ENCODE data around the gene GOLT1A.

GOLT1A gene

DNA sequence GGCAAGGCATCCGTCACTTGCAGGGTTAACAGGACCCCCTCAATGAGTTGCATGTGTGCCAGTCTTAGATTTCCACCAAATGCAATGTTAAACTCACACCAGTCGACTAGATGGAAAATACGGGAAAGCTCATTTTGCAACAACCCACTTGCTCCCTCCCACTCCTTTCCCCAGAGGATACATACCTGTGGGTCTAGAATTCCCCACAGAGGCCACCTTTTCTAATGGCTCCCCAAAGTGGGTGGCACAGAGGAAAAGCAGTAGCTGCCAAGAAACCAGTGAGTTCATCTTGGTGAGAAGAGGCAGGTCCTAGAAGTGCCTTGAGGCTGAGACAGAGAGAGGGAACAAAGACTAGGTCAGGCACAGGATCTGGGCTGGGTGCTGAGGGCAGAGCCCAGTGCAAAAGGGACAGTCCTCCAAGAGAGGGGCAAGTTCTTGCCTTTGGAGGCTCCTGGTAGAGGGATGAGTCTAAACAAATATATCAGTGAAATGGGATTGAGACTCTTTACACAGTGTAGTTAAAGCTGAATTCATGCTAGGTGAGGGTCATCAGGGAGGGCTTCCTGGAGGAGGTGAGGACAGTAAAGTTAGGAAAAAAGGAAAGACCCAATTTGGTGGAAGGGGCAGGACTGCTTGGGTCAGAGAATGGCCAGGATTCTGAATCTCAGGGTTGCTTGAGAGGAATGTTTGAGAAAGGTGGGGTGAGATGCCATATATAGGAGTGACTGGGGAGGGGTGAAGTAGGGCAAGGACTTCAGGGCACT, 21.0 kb downstream of the GOLT1A start:
- DNase-seq (ENCODE audit: low read depth in 1 of 2, low spot score in 1 of 2), result no peak

DNA sequence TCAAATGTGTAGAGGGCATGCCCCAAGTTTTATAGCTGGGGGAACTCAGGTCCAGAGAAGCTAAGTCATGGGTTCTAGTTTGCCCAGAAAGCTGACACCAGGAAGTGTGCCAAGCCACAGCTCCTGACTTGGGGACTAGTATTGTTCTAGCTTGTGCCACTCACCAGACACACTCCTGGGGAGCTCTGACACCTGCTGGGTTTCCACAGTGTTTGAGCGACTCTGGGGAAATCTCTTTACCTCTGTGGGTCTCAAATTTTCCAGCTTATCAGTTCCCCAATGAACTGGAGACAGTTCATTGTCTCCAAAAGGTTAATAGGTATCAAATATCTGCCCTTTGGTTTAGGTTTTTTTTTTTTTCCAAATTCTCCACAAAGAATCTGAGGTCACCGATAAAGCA, 21.7 kb downstream of the GOLT1A start:
- DNase-seq (ENCODE audit: low read depth in 1 of 2, low spot score in 1 of 2), result no peak

DNA sequence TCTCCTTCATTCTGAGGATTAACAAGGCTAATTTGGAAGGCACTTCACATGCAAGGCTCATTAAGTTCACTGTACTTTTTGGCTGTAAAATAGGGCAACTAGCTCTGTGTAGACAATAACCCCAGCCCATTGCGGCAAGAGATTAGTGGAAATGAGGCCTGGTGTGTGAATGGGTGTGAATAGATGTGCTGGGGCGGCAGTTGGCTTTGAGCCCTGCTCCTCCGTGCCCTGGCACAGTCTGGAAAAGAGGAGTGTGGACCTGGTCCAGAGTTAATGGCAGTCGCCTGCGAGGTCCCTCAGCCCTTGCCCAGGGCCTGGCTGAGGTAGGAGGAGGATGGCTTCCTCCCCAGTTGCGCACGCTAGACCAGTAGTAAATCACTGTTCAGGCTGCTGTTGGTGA, 22.3 kb downstream of the GOLT1A start:
- DNase-seq (ENCODE audit: low read depth in 1 of 2, low spot score in 1 of 2), result no peak

DNA sequence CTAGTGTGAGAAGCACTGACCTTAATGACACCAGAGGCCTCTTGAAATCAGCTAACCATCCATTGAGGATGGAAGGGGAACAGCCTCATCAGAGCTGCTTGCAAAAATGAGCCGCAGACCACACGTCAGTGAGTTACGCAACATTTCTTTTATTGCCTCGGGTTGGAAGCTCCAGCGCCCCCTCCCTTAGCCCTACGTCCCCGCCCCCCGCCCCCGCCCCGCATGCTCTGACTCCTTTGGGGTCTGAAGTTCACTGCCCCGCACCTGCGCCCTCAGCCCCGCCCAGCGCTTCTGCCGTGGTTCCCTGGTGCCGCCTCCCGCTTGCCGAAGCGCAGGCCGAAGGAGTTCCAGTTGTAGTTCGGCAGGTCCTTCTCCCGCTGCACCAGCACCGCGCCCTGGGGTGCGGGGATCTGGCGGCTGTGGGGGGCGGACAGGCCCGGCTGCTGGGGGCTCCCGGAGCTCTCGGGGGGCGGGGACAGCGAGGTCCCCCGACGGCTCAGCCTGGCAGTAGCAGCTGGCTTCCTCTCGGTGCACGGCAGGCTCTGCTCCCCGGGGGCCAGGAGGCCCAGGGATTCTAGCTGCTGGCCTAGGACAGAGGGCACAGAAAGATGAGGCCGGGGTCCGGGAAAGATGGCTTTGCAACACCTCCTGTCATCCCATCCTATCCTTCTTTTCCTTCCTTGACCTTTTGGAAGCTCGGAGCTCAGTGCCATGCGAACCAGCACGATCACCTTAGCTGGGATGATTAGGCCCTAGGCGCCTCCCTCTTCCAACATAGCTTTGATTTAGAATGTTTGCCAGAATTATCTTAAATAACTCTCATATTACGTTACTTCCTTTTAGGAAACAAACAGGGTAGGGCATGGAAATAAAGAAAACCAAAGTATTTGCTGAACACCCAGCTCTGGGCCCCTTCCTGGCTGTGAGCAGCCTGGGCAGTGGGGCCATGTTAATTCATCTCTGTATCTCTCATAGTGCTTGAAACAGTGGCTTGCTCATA, 23.3 kb downstream of the GOLT1A start:
- no peak for DNase-seq (ENCODE audit: low read depth in 1 of 2, low spot score in 1 of 2)

DNA sequence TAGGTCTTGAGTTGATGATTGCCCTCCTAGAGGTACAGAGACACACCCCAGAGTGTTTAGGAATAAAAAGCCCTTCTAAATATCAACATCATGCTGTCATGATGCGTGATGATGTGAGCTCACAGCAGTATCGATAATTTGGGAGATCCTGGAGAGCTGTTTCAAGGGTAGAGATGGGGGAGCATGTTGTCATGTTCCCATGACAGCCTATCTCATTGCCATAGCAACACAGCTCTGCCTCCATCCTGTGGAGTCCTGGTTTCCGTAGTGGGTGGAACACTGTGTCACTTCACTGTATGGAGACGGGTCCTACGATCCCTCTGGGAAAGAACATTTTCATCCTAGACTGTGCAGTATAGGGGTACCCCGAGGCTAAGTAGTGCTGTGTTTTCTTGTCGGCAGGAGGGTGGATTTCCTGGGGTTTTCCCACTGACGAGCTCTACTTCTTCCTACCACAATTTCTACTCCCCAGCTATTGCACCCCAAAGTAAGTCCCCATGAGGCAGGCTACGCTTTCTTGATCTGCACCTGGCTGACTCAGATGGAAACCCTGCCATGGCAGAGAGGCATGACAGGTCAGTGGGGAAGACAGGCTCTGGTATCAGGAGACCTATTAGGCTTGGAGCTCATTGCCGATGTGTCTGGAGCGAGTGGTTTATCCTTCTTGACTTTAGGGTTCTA, 24.7 kb downstream of the GOLT1A start:
- no peak for DNase-seq (ENCODE audit: low read depth in 1 of 2, low spot score in 1 of 2)

DNA sequence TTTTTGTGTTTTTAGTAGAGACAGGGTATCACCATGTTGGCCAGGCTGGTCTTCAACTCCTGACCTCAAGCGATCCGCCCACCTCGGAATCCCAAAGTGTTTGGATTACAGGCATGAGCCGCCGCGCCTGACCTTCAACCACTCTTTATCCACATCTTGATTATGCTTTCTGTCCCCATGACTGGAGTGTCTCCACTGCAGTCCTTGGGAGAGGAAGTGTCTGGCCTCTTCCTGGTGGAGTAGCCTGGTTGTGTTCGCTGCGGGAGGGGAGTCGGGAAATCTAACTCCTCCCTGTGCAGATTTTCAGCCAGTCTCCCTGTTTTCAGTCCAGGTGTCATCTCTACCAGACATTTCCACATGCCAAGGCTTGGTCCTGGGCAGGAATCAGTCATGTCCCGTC, 27.2 kb downstream of the GOLT1A start:
- DNase-seq (ENCODE audit: low read depth in 1 of 2, low spot score in 1 of 2), result no peak

DNA sequence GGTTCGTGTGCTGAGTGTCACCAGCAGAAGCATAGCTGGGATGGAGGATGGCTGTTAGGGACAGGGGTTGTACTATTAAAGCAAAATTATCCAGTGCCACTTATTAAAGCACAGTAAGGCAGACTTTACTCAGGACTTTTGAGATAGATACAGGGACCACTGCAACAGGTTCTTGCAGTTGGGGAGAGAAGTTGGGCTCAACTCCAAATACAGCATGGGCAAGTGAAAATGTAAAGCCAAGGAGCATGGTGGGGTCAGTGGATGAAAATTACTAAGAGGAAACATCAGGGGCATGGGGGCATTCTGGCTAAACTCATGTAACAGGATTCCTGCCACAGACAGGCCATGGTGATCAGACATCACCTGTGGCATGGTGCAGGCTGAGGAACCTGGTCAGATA, 32.7 kb downstream of the GOLT1A start:
- DNase-seq (ENCODE audit: low read depth in 1 of 2, low spot score in 1 of 2), result no peak

DNA sequence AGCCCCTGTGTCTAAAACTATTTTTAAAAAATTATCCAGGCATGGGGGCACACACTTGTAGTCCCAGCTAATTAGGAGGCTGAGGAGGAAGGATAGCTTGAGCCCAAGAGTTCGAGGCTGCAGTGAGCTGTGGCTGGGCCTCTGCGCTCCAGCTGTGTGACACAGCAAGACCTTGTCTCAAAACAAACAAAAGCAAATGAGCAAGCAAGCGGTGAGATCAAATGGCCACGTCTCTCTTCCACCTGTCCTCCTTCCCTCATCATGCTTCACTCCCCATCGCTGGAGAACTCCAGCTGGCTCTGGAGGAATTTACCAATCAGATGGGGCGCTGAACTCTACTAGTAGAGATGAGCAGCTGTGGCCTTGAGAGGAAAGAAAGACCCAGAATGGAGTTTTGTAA, 33.7 kb downstream of the GOLT1A start:
- DNase-seq (ENCODE audit: low read depth in 1 of 2, low spot score in 1 of 2), result no peak

DNA sequence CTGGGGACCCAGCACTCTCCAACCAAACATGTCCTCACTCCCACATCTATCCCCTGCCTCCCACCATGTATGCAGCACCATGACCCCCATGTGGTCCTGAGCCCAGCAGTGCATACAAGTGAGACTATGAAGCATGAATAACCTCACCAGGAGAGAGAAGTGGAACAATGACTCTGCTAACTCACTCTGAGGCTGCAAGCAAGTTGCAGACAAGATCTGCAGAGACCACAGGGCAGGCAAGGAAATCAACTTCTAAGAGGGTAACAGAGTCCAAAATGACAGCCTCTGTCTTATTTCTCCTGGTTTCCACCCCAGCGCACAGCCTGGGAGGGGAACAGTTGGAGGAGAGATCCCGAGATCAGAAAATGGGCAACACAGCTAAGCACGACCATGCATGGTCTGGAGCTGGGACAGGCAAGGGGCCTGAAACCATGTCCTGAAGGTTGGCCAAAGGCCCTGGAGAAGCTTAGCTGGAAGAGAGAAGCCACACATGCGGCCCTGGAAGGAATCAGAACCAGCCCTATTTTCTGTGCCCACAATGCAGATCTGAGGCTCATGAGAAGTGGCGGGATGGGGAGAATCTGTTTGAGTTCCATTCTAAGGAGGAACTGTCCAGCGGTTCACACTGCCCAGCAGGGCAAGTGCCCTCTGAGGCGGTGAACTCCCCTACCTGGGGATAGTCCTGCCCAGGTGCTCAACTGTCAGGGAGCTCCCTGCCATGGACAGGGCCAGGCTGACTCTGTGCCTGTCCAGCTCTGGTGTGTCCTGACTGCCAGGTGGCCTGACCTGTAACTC, 35.1 kb downstream of the GOLT1A start:
- no peak for DNase-seq (ENCODE audit: low read depth in 1 of 2, low spot score in 1 of 2)

DNA sequence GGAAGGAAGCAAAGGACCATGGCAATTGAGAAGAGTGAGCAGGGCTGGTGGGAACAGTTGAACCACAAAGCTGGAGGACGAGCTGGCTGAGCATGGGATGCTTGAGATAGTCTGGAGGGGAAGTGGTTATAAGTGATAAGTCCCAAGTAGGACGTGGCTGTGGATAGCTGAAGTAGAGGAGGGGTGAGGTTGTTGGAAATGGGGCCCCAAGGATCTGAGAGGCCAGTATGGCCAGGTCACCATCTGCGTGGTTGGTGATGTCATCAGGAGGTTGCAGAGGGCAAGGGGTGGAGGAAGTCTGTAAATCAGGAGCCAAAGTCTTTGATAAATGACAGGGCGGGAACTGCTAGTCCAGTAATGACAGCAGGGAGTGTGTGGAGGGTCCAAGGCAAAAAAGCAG, 36.7 kb downstream of the GOLT1A start:
- no peak for DNase-seq (ENCODE audit: low read depth in 1 of 2, low spot score in 1 of 2)

DNA sequence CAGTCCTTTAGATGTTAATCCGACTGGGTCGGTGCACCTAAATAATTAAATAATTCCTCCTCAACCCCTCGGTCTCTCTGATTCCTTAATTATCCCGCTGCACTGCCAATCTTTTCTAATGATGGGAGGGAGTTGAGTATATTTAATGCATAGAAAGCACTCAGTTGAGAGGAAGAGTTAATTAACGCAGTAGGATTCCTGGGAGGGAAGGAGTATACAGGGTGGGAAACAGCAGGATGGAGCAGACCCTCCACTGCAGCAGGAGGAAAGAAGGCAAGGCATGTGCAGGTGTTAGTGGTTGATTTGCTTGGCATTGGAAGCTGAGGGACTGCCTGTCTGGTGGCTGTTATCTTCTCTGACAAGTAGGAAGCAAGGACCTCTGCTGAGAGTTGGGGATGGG, 37.7 kb downstream of the GOLT1A start:
- DNase-seq (ENCODE audit: low read depth in 1 of 2, low spot score in 1 of 2), result no peak

DNA sequence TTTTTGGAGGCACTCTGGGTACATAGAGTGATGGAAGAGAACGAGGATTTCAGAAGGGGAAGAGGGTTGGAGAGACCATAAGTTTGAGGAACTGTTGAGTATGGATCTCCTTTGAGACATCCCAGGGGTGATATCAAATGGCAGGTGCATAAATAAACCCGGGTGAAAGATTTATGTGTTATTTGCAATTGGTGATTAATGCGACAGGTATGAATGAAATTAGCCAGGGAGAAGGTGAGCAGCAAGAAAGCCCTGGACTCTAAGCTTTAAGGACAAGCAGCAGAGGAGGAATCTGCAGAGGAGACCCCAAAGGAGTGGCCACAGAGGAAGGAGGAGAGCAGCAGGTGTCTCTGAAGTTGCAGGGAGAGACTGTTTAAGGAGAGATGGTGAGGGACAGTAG, 38.8 kb downstream of the GOLT1A start:
- no peak for DNase-seq (ENCODE audit: low read depth in 1 of 2, low spot score in 1 of 2)

DNA sequence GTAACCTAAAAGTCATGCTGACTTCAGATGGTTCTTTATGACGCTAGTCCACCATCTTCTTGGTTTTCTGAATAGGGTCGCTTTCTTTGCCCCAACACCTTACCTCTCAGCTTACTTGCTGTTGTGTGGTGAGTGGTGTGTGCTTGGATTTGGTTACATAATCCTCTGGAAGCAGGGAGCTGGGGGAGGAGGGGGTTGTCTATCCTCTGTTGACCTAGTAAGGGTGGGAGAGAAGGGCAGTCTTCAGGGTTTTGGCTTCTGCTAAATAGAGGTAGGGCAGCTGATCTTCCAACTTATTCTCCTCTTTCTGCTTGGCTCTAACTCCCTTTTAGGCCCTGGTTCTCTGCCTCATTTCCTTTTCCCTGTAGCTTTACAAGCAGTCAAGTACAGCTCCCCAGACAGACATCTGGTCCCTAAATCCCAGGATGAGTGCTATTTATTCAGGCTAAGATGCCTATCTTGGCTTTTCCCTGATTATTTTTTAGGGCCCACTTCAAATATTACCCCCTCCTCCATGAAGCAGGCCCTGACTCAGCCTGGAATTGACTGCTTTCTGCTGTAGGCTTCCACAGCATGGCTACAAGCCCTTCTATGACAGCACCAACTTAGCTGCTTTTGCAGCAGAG, 41.3 kb downstream of the GOLT1A start:
- DNase-seq (ENCODE audit: low read depth in 1 of 2, low spot score in 1 of 2), result no peak

DNA sequence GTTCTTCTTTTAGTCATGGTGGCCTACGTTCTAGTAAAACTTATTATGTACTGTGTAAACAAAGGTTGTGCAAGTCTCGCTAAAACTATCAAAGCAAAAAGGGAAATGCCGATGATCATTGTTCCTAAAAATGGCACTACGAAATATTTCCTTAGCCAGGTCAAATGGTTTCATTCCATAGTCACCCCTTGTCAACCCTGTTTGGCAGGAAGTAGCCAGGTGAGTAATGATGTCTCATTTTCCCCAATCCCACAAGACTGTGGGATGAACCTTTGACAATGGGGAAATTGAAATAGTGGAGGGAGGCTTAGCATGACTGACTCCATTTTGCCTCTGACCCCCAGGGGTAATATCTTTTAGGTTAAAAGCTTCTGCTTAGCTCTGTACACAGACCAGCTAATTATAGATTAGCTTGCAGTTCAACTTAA, 42.0 kb downstream of the GOLT1A start:
- no peak for DNase-seq (ENCODE audit: low read depth in 1 of 2, low spot score in 1 of 2)

DNA sequence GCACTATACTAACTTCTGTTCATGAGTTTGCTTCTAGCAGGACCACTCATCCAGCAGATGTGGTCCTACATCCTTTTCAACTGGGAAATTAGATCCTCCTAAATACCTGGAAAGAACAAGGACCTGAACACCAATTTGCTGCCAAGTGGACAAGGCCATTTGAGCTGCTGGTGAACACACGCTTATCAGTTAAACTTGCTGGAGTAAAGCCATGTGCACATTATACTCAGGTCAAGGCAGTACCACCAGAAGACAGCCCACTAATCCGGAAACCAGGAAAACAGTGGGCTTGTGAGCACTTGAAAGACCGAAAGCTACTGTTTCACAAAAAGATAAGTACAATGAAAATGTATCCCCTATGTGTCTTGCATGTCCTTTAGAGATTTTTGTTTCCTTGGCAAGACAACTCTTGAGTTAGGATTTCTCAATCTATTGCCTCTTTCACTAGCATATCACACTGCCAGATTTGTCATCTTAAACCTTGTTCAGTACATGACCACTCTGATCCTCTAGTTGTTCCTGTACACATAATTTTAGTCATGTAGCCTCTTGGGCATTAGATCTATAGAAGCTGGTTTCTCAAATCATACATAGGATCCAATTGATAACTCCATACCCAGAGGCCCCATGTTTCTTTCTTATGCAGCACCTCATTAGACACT, 43.2 kb downstream of the GOLT1A start:
- DNase-seq (ENCODE audit: low read depth in 1 of 2, low spot score in 1 of 2), result no peak

DNA sequence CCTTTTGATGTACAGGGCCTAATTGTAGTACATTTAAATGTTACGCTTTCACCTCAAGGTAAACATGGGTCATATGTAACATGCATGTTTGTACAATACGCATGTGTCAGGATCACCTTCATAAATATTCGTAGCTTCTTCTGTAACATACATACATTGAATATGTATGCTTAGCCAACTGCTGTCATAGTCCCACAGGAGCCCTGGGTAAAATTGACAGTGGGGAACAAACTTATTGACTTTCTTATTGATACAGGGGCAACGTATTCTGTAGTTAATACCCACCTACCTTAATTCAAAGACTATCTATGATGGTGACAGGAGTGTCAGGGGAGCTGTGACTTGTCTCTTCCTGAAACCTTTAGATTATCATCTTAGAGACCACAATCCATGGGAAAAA, 43.9 kb downstream of the GOLT1A start:
- no peak for DNase-seq (ENCODE audit: low read depth in 1 of 2, low spot score in 1 of 2)

DNA sequence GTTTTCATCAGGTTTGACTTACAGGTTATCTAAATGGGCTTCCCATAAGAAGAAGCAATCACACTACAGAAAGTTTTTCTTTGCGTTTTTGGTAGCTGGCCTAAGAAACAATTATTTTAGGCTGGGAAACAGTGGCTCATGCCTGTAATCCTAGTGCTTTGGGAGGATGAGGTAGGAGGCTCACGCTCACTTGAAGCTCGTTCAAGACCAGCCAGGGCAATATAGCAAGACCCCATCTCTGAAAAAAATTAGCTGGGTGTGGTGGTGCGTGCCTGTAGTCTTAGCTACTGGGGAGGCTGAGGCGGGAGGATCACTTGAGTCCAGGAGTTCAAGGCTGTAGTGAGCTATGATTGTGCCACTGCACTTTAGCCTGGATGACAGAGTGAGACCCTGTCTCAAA, 46.1 kb downstream of the GOLT1A start:
- no peak for DNase-seq (ENCODE audit: low read depth in 1 of 2, low spot score in 1 of 2)

DNA sequence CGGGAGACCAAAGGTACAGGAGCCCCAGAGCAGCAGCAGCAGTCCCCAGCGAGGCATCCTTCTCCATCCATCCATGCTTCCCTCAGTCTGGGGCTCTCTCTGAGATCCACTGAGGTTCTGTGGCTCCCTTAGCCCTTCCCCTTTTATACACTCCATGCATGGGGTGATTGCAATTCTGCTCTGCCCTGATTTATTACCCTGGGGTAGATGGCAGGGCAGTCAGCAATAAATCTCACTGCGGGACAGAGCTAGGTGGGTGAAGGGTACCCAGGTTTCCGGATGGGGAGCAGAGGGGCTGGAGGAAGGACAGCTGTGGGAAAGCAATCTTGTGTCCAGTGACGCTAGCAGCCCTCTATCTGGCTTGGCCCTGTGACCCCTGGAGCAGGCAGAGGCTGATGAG, 47.6 kb downstream of the GOLT1A start, which contains the start of gene REN:
REN (minus strand) TSS at position 119 of the 400 bp plus-strand sequence; CDS start at position 75, 44 bp downstream.
- no peak for DNase-seq (ENCODE audit: low read depth in 1 of 2, low spot score in 1 of 2)

DNA sequence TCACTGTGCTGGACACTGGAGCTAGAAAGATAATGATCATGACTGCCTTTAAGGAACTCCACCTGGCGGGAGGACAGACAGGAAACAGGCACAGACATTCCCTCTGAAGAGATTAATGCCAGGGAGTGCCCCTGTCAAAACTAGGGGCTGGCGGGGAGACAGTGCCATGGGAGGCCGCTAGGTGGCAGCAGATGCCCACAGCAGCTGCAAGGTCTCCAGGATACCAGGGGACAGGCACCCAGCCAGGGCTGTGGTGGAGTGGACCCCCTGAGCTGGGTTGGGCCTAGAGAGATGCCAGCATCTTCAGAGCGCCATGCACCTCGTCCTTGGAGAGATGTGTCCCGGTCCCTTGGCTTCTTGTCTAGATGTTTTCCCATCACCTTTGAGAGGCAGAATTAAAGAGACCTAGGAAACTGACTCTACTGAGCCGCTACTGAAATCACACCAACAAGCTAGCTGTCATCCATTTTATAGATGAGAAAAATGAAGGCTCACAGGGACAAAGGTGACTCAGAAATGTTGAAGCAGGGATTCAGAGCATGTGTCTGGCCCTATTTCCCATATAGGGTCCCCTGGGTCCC, 51.2 kb downstream of the GOLT1A start:
- peak; percentile 72 to 79 for DNase-seq (ENCODE audit: low read depth in 1 of 2, low spot score in 1 of 2)
